ENCODE data around the gene PLA2G4D.

DNA sequence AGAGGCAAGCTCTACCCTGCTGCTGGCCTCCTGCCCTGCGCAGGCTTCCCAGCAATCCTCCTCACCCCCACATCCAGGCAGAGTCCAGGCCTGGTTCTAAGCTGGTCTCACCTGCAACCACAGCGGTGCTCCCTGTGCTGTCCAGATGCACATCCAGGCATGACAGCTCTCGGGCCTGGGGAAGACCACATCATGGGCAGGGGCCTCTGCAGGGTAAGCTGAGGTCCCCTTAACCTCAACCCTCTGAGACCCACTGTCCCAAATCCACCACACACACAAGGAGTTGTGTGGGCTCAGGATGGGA, 10.8 kb downstream of the PLA2G4D start:
- TF ChIP-seq, protein P1, sequence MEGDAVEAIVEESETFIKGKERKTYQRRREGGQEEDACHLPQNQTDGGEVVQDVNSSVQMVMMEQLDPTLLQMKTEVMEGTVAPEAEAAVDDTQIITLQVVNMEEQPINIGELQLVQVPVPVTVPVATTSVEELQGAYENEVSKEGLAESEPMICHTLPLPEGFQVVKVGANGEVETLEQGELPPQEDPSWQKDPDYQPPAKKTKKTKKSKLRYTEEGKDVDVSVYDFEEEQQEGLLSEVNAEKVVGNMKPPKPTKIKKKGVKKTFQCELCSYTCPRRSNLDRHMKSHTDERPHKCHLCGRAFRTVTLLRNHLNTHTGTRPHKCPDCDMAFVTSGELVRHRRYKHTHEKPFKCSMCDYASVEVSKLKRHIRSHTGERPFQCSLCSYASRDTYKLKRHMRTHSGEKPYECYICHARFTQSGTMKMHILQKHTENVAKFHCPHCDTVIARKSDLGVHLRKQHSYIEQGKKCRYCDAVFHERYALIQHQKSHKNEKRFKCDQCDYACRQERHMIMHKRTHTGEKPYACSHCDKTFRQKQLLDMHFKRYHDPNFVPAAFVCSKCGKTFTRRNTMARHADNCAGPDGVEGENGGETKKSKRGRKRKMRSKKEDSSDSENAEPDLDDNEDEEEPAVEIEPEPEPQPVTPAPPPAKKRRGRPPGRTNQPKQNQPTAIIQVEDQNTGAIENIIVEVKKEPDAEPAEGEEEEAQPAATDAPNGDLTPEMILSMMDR (IDR thresholded peaks at IDR 0.05) = no peak
- no peak for TF ChIP-seq POLR2A (IDR thresholded peaks at IDR 0.05)
